Measurements from ENCODE around the gene SLX4.
"Not testable (repeated sequence)": the region's sequence is repeated elsewhere in the genome, so short reads cannot be mapped to it uniquely, and the experiment has no call there.

Gene SLX4

GRCh38 chr16:3611146-3611975 is at the start of gene SLX4:
SLX4 (minus strand) TSS chr16:3611606; CDS start chr16:3608964, 2,642 bp downstream.
- Histone ChIP-seq H3K4me1 (ENCODE audit: control insufficient read depth in 1 of 2, insufficient read depth in 1 of 2, low read depth in 1 of 2, low read length in 1 of 2) (peaks cover 46 to 48% of the 10 kb centered on the region in 2 experiments), H3K9me3 (no peaks in the 10 kb centered on the region), H3K36me3 (peaks cover 5% of the 10 kb centered on the region), H3K4me3 (ENCODE audit: low read depth in 1 of 2, low read length in 1 of 2) (peak within 1 kb of the TSS; percentile 86 to 88), H3K27ac (peak within 1 kb of the TSS; percentile 96), H3K27me3 (no peaks in the 10 kb centered on the region)
- TF ChIP-seq, protein P1, sequence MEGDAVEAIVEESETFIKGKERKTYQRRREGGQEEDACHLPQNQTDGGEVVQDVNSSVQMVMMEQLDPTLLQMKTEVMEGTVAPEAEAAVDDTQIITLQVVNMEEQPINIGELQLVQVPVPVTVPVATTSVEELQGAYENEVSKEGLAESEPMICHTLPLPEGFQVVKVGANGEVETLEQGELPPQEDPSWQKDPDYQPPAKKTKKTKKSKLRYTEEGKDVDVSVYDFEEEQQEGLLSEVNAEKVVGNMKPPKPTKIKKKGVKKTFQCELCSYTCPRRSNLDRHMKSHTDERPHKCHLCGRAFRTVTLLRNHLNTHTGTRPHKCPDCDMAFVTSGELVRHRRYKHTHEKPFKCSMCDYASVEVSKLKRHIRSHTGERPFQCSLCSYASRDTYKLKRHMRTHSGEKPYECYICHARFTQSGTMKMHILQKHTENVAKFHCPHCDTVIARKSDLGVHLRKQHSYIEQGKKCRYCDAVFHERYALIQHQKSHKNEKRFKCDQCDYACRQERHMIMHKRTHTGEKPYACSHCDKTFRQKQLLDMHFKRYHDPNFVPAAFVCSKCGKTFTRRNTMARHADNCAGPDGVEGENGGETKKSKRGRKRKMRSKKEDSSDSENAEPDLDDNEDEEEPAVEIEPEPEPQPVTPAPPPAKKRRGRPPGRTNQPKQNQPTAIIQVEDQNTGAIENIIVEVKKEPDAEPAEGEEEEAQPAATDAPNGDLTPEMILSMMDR (IDR thresholded peaks at IDR 0.05) = peak; percentile 41

- Histone ChIP-seq H3K9me3 (no peaks in the 10 kb centered on the region), H3K4me3 (ENCODE audit: low read depth in 1 of 2, low read length in 1 of 2) (no peak overlapping the region), H3K27me3 (no peaks in the 10 kb centered on the region), H3K36me3 (peaks cover 94% of the 10 kb centered on the region), H3K4me1 (ENCODE audit: control insufficient read depth in 1 of 2, insufficient read depth in 1 of 2, low read depth in 1 of 2, low read length in 1 of 2) (no peaks in the 10 kb centered on the region), H3K27ac (no peak overlapping the region)
- TF ChIP-seq, protein P1 (IDR thresholded peaks at IDR 0.05) = no peak
These were observed 47.8 kb upstream of the SLX4 start for GRCh38 chr16:3659251-3659650.

GRCh38 chr16:3656491-3657468 is 45.4 kb upstream of the SLX4 start:
- no peak overlapping the region for H3K27ac ChIP-seq
- no peaks in the 10 kb centered on the region for H3K9me3 ChIP-seq
- H3K4me1 ChIP-seq (ENCODE audit: control insufficient read depth in 1 of 2, insufficient read depth in 1 of 2, low read depth in 1 of 2, low read length in 1 of 2) = no peaks in the 10 kb centered on the region
- TF ChIP-seq, protein P1 (IDR thresholded peaks at IDR 0.05) = no peak
- H3K27me3 ChIP-seq = no peaks in the 10 kb centered on the region
- H3K36me3 ChIP-seq = peaks cover 88% of the 10 kb centered on the region
- H3K4me3 ChIP-seq (ENCODE audit: low read depth in 1 of 2, low read length in 1 of 2) = no peak overlapping the region

GRCh38 chr16:3656160-3656490 is 44.7 kb upstream of the SLX4 start:
- H3K27ac ChIP-seq; H3K4me3 ChIP-seq (ENCODE audit: low read depth in 1 of 2, low read length in 1 of 2); H3K27me3 ChIP-seq; H3K4me1 ChIP-seq (ENCODE audit: control insufficient read depth in 1 of 2, insufficient read depth in 1 of 2, low read depth in 1 of 2, low read length in 1 of 2); H3K9me3 ChIP-seq: not testable (repeated sequence)
- H3K36me3 ChIP-seq = peaks cover 88% of the 10 kb centered on the region

DNA sequence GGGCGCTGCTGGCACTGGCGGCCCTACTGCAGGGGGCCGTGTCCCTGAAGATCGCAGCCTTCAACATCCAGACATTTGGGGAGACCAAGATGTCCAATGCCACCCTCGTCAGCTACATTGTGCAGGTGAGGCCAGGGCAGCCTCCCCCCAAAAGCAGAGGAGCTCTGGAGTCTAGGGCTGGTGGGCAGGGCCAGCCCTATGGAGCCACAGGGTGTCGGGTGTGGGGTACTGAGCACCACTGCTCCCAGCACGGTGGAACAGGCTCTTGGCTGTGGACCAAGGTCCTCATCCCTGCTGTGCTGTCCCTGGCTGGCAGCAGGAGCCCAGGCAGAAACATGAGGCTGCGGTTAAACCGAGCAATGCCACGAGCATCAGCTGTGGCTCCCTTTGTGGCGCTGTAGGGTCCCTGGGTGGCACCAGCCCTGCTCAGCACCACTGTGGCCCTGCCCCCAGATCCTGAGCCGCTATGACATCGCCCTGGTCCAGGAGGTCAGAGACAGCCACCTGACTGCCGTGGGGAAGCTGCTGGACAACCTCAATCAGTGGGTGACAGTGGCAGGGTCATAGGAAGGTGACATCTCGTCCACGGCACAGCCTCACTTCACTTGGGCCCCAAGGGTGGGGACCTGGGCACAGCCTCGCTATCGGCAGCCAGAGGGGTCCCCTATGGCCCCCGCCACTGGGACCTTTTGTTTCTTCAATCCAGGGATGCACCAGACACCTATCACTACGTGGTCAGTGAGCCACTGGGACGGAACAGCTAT is 44.2 kb upstream of the SLX4 start:
- Histone ChIP-seq H3K4me1 (ENCODE audit: control insufficient read depth in 1 of 2, insufficient read depth in 1 of 2, low read depth in 1 of 2, low read length in 1 of 2) (no peaks in the 10 kb centered on the region), H3K9me3 (no peaks in the 10 kb centered on the region), H3K27me3 (no peaks in the 10 kb centered on the region), H3K27ac (no peak overlapping the region), H3K36me3 (peaks cover 88% of the 10 kb centered on the region), H3K4me3 (ENCODE audit: low read depth in 1 of 2, low read length in 1 of 2) (no peak overlapping the region)
- TF ChIP-seq, protein P1 (IDR thresholded peaks at IDR 0.05) = no peak

Measured in neutrophil (primary cell).